Measurements from ENCODE around the gene TANGO6.

The TANGO6 gene

DNA sequence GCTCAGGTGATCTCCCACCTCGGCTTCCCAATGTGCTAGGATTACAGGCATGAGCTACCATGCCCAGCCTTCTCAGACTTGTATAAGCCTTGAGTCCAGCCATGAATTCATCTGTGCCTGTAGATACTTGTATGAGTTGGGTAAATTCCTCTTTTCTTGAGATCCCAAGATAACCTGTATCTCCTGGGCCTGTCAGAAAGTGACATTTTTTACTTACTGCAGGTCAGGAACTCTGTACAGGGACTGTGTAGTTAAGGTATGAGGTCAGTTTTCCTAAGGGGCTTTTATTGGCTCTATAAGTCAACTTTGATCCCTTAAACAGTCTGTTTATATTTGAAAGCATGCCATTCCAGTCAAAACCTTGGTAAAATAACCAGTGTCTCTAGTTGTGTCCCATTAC, 155.8 kb downstream of the TANGO6 start:
- no peak for DNase-seq

DNA sequence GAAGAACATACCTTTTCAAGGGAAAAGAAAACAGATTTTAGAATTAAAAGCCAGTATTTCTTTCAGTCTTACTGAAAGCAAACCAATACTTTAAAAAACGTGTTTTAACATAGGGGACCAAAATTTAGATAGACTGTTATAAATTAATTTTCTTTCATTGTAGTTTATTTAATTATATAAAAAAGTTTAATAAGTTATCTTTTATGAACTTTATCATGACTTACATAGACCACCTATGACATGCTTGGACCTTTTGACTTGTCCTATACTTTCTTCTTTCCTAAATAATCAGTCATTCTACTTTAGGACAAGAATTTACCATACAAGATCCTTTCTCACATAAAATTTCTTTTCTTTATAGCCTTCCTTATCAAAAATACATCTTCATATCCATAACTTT, 160.2 kb downstream of the TANGO6 start:
- no peak for DNase-seq

DNA sequence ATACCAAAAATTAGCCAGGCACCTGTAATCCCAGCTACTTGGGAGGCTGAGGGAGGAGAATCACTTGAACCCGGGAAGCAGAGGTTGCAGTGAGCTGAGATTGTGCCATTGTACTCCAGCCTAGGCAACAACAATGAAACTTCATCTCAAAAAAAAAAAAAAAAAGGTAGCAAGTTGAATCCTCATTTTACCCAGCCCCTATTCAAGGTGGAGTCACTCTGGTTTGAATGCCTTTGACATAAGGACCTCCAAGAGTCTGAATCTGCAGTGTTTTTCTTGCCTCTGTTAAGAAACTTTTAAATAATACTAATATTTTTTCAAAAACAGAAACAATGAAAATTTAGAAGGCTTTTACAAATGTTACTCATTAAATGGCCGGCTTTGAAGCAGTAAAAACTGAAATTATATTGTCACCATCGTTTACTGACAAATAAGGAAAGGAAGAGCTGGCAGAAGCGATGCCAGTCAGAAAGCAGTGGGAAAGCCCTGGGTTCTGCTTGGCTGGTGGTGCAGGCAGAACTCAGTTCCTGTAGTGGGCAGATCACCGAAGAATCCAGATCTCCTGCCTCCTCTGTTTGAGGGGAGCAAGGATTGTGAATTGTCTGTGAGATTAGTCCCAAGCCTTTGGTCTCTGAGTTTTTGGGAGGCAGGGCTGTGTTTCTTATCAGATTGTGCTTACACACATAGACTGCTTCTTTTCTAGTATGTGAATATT, 162.5 kb downstream of the TANGO6 start:
- no peak for DNase-seq

GRCh38 chr16:69012906-69013305, 169.6 kb downstream of the TANGO6 start:
- no peak for DNase-seq

DNA sequence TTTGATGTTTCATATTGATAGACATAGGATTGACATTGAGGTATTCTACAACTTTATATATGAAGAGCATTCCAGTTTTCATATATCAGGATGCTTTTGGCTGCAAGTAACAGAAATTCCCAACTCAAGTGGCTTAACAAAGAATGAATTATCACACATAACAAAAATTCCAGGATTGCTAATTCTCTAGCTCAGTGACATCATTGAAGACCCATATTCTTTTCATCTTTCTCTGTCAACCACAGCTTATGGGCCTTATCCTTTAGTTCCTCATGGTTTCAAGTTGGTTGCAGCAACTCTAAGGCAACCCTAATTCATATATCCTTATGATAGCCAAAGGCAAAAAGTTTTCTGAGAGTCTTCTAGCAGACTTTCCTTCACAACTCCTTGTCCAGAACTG, 170.7 kb downstream of the TANGO6 start:
- no peak for DNase-seq

DNA sequence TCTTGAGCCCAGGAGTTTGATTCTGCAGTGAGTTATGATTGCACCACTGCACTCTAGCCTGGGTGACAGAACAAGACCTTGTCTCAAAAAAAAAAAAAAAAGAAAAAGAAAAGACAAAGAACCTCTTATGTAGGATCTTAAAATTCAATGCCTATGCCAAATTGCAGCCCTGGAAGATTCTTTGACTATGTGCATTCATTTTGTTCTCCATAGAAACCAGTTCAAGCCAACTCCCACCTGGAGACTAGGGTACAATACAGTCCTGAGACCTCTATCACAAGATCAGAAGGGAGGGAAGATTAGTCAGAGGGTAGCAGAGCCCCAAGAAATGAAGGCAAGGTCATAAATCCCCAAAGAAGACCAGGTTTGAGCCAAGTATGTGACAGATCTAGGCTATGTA, 171.5 kb downstream of the TANGO6 start:
- DNase-seq, result no peak

DNA sequence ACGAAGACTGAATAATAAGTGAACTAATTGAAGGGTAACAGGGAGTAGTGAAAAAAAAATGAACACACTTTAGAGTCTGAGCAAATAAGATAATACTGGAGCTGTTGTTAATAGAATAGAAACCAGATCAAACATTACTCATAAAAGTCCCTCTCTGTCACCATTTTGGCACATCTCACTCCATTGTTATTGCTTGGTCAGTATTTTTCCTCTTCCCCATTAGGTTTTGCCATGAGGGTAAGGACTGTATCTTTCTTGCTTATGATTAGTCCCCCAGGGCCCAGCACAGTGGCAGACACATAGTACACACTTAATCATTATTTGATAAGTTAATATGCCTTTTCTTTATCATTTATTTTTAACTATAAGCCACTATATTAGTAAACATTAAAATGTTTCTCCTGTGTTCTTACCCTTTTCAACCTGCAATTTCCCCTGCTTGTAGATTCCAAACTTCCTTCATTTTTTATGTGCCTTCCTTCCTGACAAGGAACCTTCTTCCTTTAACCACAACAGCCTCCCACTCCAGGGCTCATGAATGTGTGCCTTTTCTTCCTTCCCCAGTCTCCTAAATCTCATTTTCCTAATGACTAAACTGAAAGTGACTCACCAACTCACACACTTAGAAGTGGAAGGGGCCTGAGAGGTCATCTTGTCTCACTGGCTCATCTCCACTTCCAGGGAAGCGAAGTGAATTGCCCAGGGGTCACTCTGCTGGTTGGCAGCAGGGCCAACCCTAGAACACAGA, 173.9 kb downstream of the TANGO6 start:
- peak in 1 of 58 donors; percentile 6 for DNase-seq

GRCh38 chr16:69019811-69020210, 176.5 kb downstream of the TANGO6 start:
- no peak for DNase-seq

- DNase-seq, result no peak
Measured at GRCh38 chr16:69029121-69029520, 185.8 kb downstream of the TANGO6 start.

DNA sequence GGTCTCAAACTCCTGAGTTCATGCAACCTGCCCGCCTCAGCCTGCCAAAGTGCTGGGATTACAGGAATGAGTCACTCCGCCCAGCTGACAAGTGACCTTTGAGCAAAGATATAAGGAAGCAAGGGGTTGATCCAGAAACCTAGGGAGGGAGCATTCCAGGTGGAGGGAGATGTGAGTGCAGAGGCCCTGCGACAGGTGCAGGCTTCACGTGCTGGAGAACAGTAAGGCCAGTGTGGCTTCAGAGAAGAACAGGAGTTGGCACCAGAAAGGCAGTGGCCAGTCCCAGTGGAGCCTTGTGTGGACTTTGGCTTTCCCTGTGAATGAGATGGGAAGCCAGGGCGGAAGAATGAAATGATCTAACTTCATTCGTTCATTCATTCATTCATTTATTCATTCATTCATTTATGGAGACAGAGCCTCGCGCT, 188.6 kb downstream of the TANGO6 start:
- no peak for DNase-seq

- no peak for DNase-seq
Measured at GRCh38 chr16:69033151-69033949, 190.0 kb downstream of the TANGO6 start.

DNA sequence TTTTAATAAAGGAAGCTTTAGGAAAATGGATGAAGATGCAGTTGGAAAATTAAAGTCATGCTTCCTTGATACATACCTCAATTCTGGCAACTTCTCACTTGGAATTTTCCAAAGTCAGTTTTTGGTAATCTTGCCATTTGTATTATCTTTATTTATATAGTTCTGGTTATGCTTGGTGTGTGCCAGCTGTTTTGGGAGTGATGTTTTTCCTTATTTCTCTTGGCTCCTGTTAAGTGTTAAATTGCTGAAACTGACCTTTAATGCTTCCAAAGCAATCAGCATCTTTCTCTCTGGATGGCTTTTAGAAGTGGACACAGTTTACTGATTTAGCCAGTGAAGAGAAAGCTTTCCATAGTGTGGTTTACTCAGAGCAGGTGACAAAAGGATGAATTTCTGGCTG, 192.0 kb downstream of the TANGO6 start:
- DNase-seq, result no peak

DNA sequence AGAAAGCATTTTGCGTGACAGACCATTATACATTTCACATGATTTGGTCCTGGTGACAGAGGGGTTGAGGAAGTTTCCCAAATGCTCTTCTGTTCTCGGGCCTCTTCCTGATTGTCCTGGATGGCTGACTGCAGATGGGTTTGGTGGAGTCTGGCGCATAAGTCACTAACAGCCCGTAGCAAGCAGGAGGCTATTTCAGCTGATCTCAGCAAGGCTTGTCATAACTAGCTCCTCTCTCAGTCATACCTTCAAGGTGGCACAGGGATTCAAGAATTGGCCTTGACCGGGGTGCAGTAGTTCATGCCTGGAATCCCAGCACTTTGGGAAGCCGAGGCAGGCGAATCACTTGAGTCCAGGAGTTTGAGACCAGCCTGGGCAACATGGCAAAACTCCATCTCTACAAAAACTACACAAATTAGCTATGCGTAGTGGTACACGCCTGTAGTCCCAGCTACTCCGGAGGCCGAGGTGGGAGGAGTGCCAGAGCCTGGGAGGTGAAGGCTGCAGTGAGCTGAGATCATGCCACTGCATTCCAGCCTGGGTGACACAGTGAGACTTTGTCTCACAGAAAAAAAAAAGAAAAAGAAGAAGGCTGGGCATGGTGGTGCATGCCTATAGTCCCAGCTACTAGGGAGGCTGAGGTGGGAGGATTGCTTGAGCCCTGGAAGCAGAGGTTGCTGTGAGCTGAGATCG, 193.2 kb downstream of the TANGO6 start:
- peak in 1 of 58 donors; percentile 3 for DNase-seq

GRCh38 chr16:69037373-69038160, 194.2 kb downstream of the TANGO6 start:
- DNase-seq, result no peak

- DNase-seq, result no peak
Measured at GRCh38 chr16:69039333-69039941, 196.1 kb downstream of the TANGO6 start.

DNA sequence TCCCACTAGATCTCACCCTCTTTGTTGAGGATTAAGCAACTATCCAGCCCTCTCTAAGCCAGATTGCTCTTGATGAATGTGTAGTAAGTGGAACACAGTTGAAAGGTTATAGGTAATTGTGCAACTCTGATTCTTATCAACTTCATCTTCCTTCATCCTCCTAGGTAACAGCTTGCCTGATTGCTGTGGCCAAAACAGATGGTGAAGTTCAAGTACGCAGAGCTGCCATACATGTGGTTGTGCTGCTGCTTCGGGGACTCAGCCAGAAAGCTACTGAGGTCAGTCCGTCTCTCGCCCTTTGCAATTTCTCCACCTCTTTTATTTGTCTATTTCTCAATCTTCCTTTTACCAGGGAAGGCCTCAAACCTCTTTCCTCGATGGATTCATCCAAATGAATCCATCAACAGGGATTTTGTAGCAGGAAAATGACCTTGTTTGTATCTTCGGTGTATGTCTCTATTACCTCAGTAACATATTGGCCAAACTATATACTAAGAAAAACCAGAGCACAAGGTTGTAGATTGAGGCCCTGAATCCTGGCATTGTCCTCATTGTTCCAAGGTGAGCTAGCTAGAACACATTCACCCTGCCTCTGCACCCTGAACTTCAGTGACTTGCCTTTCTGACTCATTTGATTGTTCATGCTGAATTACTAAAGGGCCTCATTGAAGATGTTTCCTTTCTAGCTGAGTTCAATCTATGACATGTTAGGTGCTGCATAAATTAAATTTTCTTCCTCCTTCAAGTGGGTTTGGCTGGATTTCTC, 197.0 kb downstream of the TANGO6 start:
- no peak for DNase-seq

GRCh38 chr16:69048328-69049120, 205.2 kb downstream of the TANGO6 start:
- no peak for DNase-seq

DNA sequence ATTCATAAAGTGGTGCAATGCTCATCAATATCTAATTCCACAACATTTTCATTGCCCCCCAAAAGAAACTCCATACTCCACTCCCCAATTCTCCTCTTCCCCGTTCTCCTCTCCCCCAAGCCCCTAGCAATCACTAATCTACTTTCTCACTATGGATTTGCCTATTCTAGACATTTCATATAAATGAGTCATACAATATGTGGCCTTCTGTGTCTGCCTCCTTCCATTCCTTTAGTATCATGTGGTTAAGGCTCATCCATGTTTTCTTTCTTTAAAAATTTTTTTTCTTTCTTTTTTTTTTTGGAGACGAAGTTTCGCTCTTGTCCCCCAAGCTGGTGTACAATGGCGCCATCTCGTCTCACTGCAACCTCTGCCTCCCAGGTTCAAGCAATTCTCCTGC, 205.8 kb downstream of the TANGO6 start:
- DNase-seq, result no peak
